SK-N-SH (cell line): ENCODE data around the gene TBC1D1. TPM values are rescaled to one million over a fixed set of nuclear protein-coding genes. Genes with fewer than 3 reads are reported as not detected.

Source experiments
- CTCF ChIA-PET: fragments of 300-600, 350-600 bp; formaldehyde crosslinking; extraction: SDS; loops from one replicate; lab custom pipeline; 2021; lab: Yijun Ruan, JAX
- POLR2A ChIA-PET: fragments of 350-600 bp; sonication (Branson Sonifier 250); formaldehyde crosslinking; extraction: SDS; loops from one replicate; lab custom pipeline; 2020; ENCODE audit warnings: antibody characterized with exemption, inconsistent platforms; lab: Yijun Ruan, JAX
- DNase-seq: peaks from one replicate; pipeline ENCODE4 v3.0.0; 2012
- H2AFZ ChIP-seq: fragments of 200-600 bp; sonication (generic); 2 replicates; pipeline ENCODE4 v1.8.1; 2016; ENCODE audit warnings: antibody characterized with exemption, mild to moderate bottlenecking, low read depth
- H3F3A ChIP-seq: fragments of 200-600 bp; sonication (generic); replicated peaks from 2 replicates; pipeline ENCODE3; 2016; ENCODE audit warnings: antibody characterized with exemption, mild to moderate bottlenecking; ENCODE audit not compliant: insufficient read depth
- H3K27ac ChIP-seq, 2 experiments: fragments of 200-500 bp in 1 of 2; fragments of 200-600 bp in 1 of 2; sonication (Bioruptor generic) in 1 of 2; sonication (generic), shearing (Covaris generic) in 1 of 2; 2 replicates each; pipeline versions ENCODE4 v1.5.1 to v1.6.1; 2014 to 2016; ENCODE audit warnings: low read depth in 2 of 2, inconsistent platforms in 1 of 2, low read length in 1 of 2, mild to moderate bottlenecking in 1 of 2, mixed read lengths in 1 of 2
- H3K27me3 ChIP-seq: fragments of 200-600 bp; sonication (generic), shearing (Covaris generic); 2 replicates; pipeline ENCODE4 v1.6.1; 2016; ENCODE audit warnings: mixed run types; ENCODE audit not compliant: insufficient read depth
- H3K36me3 ChIP-seq, 2 experiments: fragments of 200-500 bp in 1 of 2; fragments of 200-600 bp in 1 of 2; sonication (Bioruptor generic) in 1 of 2; sonication (generic) in 1 of 2; replicated peaks in 1 of 2; 2 replicates each; pipeline versions ENCODE3 to v1.5.1; 2014 to 2016; ENCODE audit warnings: low read length in 1 of 2, mild to moderate bottlenecking in 1 of 2; ENCODE audit not compliant: insufficient read depth in 2 of 2, control insufficient read depth in 1 of 2
- H3K4me1 ChIP-seq, 2 experiments: fragments of 200-500 bp in 1 of 2; fragments of 200-600 bp in 1 of 2; sonication (Bioruptor generic) in 1 of 2; sonication (generic), shearing (Covaris generic) in 1 of 2; 2 replicates each; pipeline versions ENCODE4 v1.5.1 to v1.6.1; 2014 to 2016; ENCODE audit warnings: low read depth in 1 of 2, low read length in 1 of 2, mixed run types in 1 of 2; ENCODE audit not compliant: insufficient read depth in 2 of 2, control insufficient read depth in 1 of 2
- H3K4me2 ChIP-seq: fragments of 200-600 bp; sonication (generic), shearing (Covaris generic); 2 replicates; pipeline ENCODE4 v1.6.1; 2017; ENCODE audit warnings: mixed run types
- H3K4me3 ChIP-seq, 2 experiments: fragments of 200-500 bp in 1 of 2; fragments of 200-600 bp in 1 of 2; sonication (Bioruptor generic) in 1 of 2; sonication (generic), shearing (Covaris generic) in 1 of 2; 2 replicates each; pipeline versions ENCODE4 v1.5.1 to v1.8.1; 2014 to 2016; ENCODE audit warnings: low read depth in 2 of 2, inconsistent platforms in 1 of 2, low read length in 1 of 2, mild to moderate bottlenecking in 1 of 2, mixed read lengths in 1 of 2, moderate library complexity in 1 of 2
- H3K79me2 ChIP-seq: fragments of 200-600 bp; sonication (generic); 2 replicates; pipeline ENCODE4 v1.8.1; 2017; ENCODE audit warnings: mild to moderate bottlenecking; ENCODE audit not compliant: insufficient read depth
- H3K9ac ChIP-seq: fragments of 200-600 bp; sonication (generic); 2 replicates; pipeline ENCODE4 v1.6.1; 2017; ENCODE audit warnings: mixed run types
- H3K9me2 ChIP-seq: fragments of 200-600 bp; sonication (generic); 2 replicates; pipeline ENCODE4 v1.6.1; 2017; ENCODE audit warnings: mixed run types
- H3K9me3 ChIP-seq: fragments of 200-600 bp; sonication (generic); 2 replicates; pipeline ENCODE4 v1.6.1; 2017; ENCODE audit warnings: mixed run types, mild to moderate bottlenecking, moderate library complexity
- H4K20me1 ChIP-seq: fragments of 200-600 bp; sonication (generic); 2 replicates; pipeline ENCODE4 v1.6.1; 2017; ENCODE audit warnings: mild to moderate bottlenecking, mixed run types; ENCODE audit not compliant: insufficient read depth
- CHD2 ChIP-seq: fragments of 150-350 bp; IDR thresholded peaks from 2 replicates; pipeline ENCODE4 v1.6.1; 2018; ENCODE audit warnings: low read length; ENCODE audit not compliant: partially characterized antibody
- FOXM1 ChIP-seq: IDR thresholded peaks from 2 replicates; pipeline ENCODE4 v1.4.0; 2012; ENCODE audit warnings: low read depth, mild to moderate bottlenecking
- GABPA ChIP-seq: IDR thresholded peaks from 2 replicates; pipeline ENCODE4 v1.4.0; 2012; ENCODE audit warnings: low read depth, mild to moderate bottlenecking
- GATA2 ChIP-seq: sonication (generic); formaldehyde crosslinking; IDR thresholded peaks from 2 replicates; pipeline ENCODE4 v1.5.0; 2020; ENCODE audit warnings: mild to moderate bottlenecking, missing genetic modification reagents
- JUND ChIP-seq: IDR thresholded peaks from 2 replicates; pipeline ENCODE4 v1.4.0; 2012
- RAD21 ChIP-seq: IDR thresholded peaks from 2 replicates; pipeline ENCODE4 v1.6.1; 2012; ENCODE audit warnings: mild to moderate bottlenecking, low read length
- RFX5 ChIP-seq: IDR thresholded peaks from 2 replicates; pipeline ENCODE4 v1.6.1; 2012; ENCODE audit warnings: mild to moderate bottlenecking, improper control_type of control experiment, low read length
- RXRA ChIP-seq: IDR thresholded peaks from 2 replicates; pipeline ENCODE4 v1.4.0; 2012; ENCODE audit warnings: low read depth, mild to moderate bottlenecking, borderline replicate concordance
- SIN3A ChIP-seq: IDR thresholded peaks from 2 replicates; pipeline ENCODE4 v1.6.1; 2012; ENCODE audit warnings: low read depth, mild to moderate bottlenecking, low read length, moderate library complexity, borderline replicate concordance
- TCF12 ChIP-seq: IDR thresholded peaks from 2 replicates; pipeline ENCODE4 v1.4.0; 2012
- WGBS: methylation state at CpG from one replicate; pipeline ENCODE4 v1.1.6; 2017; ENCODE audit warnings: low lambda C conversion rate; 5-methylcytosine and 5-hydroxymethylcytosine counted together
- polyA plus RNA-seq, 3 experiments: library from polyadenylated mRNA; depleted of rRNA; stranded (reverse); fragments of >200 nt; gene quantifications; 2 replicates each; pipeline ENCODE4 v1.2.3, GENCODE V29; 2012
- TF ChIP-seq, protein P1 (sequence below): fragments of 150-350 bp; IDR thresholded peaks from 2 replicates; pipeline ENCODE4 v1.6.1; 2017; ENCODE audit warnings: antibody characterized with exemption, low read length, low read depth, borderline replicate concordance
- TF ChIP-seq, protein P2 (sequence below): IDR thresholded peaks from 2 replicates; pipeline ENCODE4 v1.4.0; 2012; ENCODE audit warnings: low read depth, borderline replicate concordance
- TF ChIP-seq, protein P3 (sequence below): fragments of 150-350 bp; IDR thresholded peaks from 2 replicates; pipeline ENCODE4 v1.6.1; 2016; ENCODE audit warnings: mild to moderate bottlenecking, low read depth, low read length
- TF ChIP-seq, protein P4 (sequence below): IDR thresholded peaks from 2 replicates; pipeline ENCODE4; 2012
- TF ChIP-seq, protein P5 (sequence below): IDR thresholded peaks from 2 replicates; pipeline ENCODE4 v1.4.0; 2012; ENCODE audit warnings: low read depth, borderline replicate concordance
- TF ChIP-seq, protein P6 (sequence below): fragments of 200-600 bp; sonication (generic); IDR thresholded peaks from 2 replicates; pipeline ENCODE4 v1.6.1; 2017; ENCODE audit warnings: antibody characterized with exemption, mild to moderate bottlenecking, moderate library complexity
- TF ChIP-seq, protein P7 (sequence below): IDR thresholded peaks from 2 replicates; pipeline ENCODE4 v1.6.1; 2012; ENCODE audit warnings: mild to moderate bottlenecking, low read depth, low read length, moderate library complexity

Gene TBC1D1
- polyA plus RNA-seq, 1 of the 3 experiments (the other 2 are of a cell fraction) = 29.8 TPM

DNA sequence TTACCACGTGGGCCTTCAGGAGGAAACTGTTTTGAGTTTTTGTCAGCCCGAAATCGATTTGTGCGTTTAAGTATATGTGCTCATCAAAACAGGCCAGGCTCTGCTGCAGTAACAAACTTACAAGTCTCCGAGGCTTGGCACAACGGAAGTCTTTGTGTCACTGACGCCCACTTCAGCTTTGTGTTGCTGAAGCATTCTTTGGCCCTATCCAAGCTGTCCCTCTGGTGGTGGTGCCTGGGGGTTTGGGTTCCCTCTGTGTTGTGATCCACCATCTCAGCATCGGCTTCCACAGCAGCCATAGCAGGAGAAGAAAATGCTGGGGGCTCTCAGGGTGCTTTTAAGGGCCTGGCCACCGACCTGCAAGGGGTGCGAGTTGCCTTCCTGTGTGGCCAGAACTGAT is 245.7 kb downstream of the TBC1D1 start:
- H2AFZ ChIP-seq = no peak overlapping the region
- H4K20me1 ChIP-seq = no peaks in the 10 kb centered on the region
- no peak overlapping the region for H3K4me2 ChIP-seq
- no peaks in the 10 kb centered on the region for H3K9me2 ChIP-seq
- CTCF ChIA-PET = interaction anchor here (1.7 kb wide), 1 partner anchor 43 kb away, joined by 5 read pairs; no protein-coding TSS in a partner anchor
- no peaks in the 10 kb centered on the region for H3K79me2 ChIP-seq
- no peak for DNase-seq
- H3K27me3 ChIP-seq = no peaks in the 10 kb centered on the region
- H3F3A ChIP-seq = peaks cover 8% of the 10 kb centered on the region
- peaks cover 7 to 20% of the 10 kb centered on the region in 2 experiments for H3K36me3 ChIP-seq
- H3K4me3 ChIP-seq = no peak overlapping the region
- POLR2A ChIA-PET = no interaction called here
- no peak overlapping the region for H3K9ac ChIP-seq
- WGBS = 94% methylated on average over 7 of the region's 10 CpGs
- no peak overlapping the region for H3K27ac ChIP-seq
- no peaks in the 10 kb centered on the region for H3K9me3 ChIP-seq
- TF ChIP-seq RAD21 (no peak), FOXM1 (no peak), GATA2 (no peak), GABPA (no peak), RFX5 (no peak), RXRA (no peak), JUND (no peak), CHD2 (no peak), SIN3A (no peak), TCF12 (no peak)
- TF ChIP-seq, protein P1, sequence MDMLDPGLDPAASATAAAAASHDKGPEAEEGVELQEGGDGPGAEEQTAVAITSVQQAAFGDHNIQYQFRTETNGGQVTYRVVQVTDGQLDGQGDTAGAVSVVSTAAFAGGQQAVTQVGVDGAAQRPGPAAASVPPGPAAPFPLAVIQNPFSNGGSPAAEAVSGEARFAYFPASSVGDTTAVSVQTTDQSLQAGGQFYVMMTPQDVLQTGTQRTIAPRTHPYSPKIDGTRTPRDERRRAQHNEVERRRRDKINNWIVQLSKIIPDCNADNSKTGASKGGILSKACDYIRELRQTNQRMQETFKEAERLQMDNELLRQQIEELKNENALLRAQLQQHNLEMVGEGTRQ = no peak
- TF ChIP-seq, protein P2, sequence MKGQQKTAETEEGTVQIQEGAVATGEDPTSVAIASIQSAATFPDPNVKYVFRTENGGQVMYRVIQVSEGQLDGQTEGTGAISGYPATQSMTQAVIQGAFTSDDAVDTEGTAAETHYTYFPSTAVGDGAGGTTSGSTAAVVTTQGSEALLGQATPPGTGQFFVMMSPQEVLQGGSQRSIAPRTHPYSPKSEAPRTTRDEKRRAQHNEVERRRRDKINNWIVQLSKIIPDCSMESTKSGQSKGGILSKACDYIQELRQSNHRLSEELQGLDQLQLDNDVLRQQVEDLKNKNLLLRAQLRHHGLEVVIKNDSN = no peak
- TF ChIP-seq, protein P3, sequence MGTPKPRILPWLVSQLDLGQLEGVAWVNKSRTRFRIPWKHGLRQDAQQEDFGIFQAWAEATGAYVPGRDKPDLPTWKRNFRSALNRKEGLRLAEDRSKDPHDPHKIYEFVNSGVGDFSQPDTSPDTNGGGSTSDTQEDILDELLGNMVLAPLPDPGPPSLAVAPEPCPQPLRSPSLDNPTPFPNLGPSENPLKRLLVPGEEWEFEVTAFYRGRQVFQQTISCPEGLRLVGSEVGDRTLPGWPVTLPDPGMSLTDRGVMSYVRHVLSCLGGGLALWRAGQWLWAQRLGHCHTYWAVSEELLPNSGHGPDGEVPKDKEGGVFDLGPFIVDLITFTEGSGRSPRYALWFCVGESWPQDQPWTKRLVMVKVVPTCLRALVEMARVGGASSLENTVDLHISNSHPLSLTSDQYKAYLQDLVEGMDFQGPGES = no peak
- TF ChIP-seq, protein P4, sequence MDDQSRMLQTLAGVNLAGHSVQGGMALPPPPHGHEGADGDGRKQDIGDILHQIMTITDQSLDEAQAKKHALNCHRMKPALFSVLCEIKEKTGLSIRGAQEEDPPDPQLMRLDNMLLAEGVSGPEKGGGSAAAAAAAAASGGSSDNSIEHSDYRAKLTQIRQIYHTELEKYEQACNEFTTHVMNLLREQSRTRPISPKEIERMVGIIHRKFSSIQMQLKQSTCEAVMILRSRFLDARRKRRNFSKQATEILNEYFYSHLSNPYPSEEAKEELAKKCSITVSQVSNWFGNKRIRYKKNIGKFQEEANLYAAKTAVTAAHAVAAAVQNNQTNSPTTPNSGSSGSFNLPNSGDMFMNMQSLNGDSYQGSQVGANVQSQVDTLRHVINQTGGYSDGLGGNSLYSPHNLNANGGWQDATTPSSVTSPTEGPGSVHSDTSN = no peak
- TF ChIP-seq, protein P5, sequence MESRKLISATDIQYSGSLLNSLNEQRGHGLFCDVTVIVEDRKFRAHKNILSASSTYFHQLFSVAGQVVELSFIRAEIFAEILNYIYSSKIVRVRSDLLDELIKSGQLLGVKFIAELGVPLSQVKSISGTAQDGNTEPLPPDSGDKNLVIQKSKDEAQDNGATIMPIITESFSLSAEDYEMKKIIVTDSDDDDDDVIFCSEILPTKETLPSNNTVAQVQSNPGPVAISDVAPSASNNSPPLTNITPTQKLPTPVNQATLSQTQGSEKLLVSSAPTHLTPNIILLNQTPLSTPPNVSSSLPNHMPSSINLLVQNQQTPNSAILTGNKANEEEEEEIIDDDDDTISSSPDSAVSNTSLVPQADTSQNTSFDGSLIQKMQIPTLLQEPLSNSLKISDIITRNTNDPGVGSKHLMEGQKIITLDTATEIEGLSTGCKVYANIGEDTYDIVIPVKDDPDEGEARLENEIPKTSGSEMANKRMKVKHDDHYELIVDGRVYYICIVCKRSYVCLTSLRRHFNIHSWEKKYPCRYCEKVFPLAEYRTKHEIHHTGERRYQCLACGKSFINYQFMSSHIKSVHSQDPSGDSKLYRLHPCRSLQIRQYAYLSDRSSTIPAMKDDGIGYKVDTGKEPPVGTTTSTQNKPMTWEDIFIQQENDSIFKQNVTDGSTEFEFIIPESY = no peak
- TF ChIP-seq, protein P6, sequence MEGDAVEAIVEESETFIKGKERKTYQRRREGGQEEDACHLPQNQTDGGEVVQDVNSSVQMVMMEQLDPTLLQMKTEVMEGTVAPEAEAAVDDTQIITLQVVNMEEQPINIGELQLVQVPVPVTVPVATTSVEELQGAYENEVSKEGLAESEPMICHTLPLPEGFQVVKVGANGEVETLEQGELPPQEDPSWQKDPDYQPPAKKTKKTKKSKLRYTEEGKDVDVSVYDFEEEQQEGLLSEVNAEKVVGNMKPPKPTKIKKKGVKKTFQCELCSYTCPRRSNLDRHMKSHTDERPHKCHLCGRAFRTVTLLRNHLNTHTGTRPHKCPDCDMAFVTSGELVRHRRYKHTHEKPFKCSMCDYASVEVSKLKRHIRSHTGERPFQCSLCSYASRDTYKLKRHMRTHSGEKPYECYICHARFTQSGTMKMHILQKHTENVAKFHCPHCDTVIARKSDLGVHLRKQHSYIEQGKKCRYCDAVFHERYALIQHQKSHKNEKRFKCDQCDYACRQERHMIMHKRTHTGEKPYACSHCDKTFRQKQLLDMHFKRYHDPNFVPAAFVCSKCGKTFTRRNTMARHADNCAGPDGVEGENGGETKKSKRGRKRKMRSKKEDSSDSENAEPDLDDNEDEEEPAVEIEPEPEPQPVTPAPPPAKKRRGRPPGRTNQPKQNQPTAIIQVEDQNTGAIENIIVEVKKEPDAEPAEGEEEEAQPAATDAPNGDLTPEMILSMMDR = no peak
- TF ChIP-seq, protein P7, sequence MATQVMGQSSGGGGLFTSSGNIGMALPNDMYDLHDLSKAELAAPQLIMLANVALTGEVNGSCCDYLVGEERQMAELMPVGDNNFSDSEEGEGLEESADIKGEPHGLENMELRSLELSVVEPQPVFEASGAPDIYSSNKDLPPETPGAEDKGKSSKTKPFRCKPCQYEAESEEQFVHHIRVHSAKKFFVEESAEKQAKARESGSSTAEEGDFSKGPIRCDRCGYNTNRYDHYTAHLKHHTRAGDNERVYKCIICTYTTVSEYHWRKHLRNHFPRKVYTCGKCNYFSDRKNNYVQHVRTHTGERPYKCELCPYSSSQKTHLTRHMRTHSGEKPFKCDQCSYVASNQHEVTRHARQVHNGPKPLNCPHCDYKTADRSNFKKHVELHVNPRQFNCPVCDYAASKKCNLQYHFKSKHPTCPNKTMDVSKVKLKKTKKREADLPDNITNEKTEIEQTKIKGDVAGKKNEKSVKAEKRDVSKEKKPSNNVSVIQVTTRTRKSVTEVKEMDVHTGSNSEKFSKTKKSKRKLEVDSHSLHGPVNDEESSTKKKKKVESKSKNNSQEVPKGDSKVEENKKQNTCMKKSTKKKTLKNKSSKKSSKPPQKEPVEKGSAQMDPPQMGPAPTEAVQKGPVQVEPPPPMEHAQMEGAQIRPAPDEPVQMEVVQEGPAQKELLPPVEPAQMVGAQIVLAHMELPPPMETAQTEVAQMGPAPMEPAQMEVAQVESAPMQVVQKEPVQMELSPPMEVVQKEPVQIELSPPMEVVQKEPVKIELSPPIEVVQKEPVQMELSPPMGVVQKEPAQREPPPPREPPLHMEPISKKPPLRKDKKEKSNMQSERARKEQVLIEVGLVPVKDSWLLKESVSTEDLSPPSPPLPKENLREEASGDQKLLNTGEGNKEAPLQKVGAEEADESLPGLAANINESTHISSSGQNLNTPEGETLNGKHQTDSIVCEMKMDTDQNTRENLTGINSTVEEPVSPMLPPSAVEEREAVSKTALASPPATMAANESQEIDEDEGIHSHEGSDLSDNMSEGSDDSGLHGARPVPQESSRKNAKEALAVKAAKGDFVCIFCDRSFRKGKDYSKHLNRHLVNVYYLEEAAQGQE = no peak
- H3K4me1 ChIP-seq = peaks cover 7 to 8% of the 10 kb centered on the region in 2 experiments; a peak in 2 of 4 replicates
